NCI-H1092 (cell line): ENCODE measurements around the gene TGM5.
"Not testable (repeated sequence)": the region's sequence is repeated elsewhere in the genome, so short reads cannot be mapped to it uniquely, and the experiment has no call there.

Source experiments
- DNase-seq: peaks from one replicate; lab custom pipeline; 2025; lab: John Stamatoyannopoulos, UW

The TGM5 gene

GRCh38 chr15:43218908-43219706, 47.6 kb downstream of the TGM5 start:
- no peak for DNase-seq

GRCh38 chr15:43215961-43216360, 50.8 kb downstream of the TGM5 start:
- no peak for DNase-seq

- DNase-seq: no peak
Measured at GRCh38 chr15:43214592-43215295, 52.0 kb downstream of the TGM5 start.

GRCh38 chr15:43214169-43214568, 52.6 kb downstream of the TGM5 start:
- no peak for DNase-seq

- no peak for DNase-seq
Measured at GRCh38 chr15:43213466-43213865, 53.3 kb downstream of the TGM5 start.

GRCh38 chr15:43212951-43213350, 53.8 kb downstream of the TGM5 start:
- no peak for DNase-seq

- no peak for DNase-seq
Measured at GRCh38 chr15:43212299-43212698, 54.4 kb downstream of the TGM5 start.

GRCh38 chr15:43211224-43211735, 55.4 kb downstream of the TGM5 start:
- no peak for DNase-seq

- no peak for DNase-seq
Measured at GRCh38 chr15:43210807-43211206, 55.9 kb downstream of the TGM5 start.

- no peak for DNase-seq
Measured at GRCh38 chr15:43210172-43210745, 56.5 kb downstream of the TGM5 start.

GRCh38 chr15:43209059-43209824, 57.5 kb downstream of the TGM5 start:
- DNase-seq: no peak

GRCh38 chr15:43208052-43209002, 58.4 kb downstream of the TGM5 start:
- no peak for DNase-seq

- no peak for DNase-seq
Measured at GRCh38 chr15:43207024-43207423, 59.7 kb downstream of the TGM5 start.

- DNase-seq: no peak
Measured at GRCh38 chr15:43206054-43206453, 60.7 kb downstream of the TGM5 start.

- no peak for DNase-seq
Measured at GRCh38 chr15:43204016-43204901, 62.5 kb downstream of the TGM5 start.

GRCh38 chr15:43199945-43200488, 66.7 kb downstream of the TGM5 start:
- DNase-seq: no peak

- no peak for DNase-seq
Measured at GRCh38 chr15:43198992-43199391, 67.7 kb downstream of the TGM5 start.

GRCh38 chr15:43198556-43198955, 68.2 kb downstream of the TGM5 start:
- DNase-seq: not testable (repeated sequence)

GRCh38 chr15:43197773-43198172, 69.0 kb downstream of the TGM5 start:
- not testable (repeated sequence) for DNase-seq
